Measurements from ENCODE around the gene MCRS1. TPM values are rescaled to one million over a fixed set of nuclear protein-coding genes. Genes with fewer than 3 reads are reported as not detected.

Gene MCRS1
- total and polyA plus RNA-seq, 2 experiments from 2014 or later: 105 to 139 TPM

GRCh38 chr12:49536526-49537071, 31.3 kb downstream of the MCRS1 start:
- TF ChIP-seq JUNB (IDR thresholded peaks at IDR 0.05; ENCODE audit: unreplicated experiment) (no peak), EZH2 (IDR thresholded peaks at IDR 0.05; ENCODE audit: low read depth, unreplicated experiment) (peak; percentile 58)
- H3K79me2 ChIP-seq (replicated peaks; ENCODE audit: insufficient read depth): no peaks in the 10 kb centered on the region
- H3K4me3 ChIP-seq: no peak overlapping the region
- no peaks in the 10 kb centered on the region; the same call in 1 of the 3 replicates for H3K9me3 Mint-ChIP-seq
- DNase-seq (ENCODE audit: low spot score) (no peak), ATAC-seq (no peak)
- H3K27me3 Mint-ChIP-seq (ENCODE audit: insufficient read depth, low read depth, poor library complexity): peaks cover 62% of the 10 kb centered on the region
- H3F3A ChIP-seq (replicated peaks; ENCODE audit: low read depth): no peaks in the 10 kb centered on the region
- H3K27ac ChIP-seq (ENCODE audit: low read depth): no peak overlapping the region
- H4K20me1 ChIP-seq (replicated peaks; ENCODE audit: insufficient read depth): peaks cover 4% of the 10 kb centered on the region; the same call in 1 of the 2 replicates
- H3K9me2 ChIP-seq (ENCODE audit: insufficient read depth): no peaks in the 10 kb centered on the region
- H3K27me3 ChIP-seq (ENCODE audit: insufficient read depth): peaks cover 85% of the 10 kb centered on the region
- H3K4me3 Mint-ChIP-seq: 0 out of 3 replicates have a peak overlapping the region, but pooled peaks have one; percentile 69
- H3K4me1 Mint-ChIP-seq: peaks cover 26% of the 10 kb centered on the region
- H3K4me1 ChIP-seq (ENCODE audit: insufficient read depth): peaks cover 17% of the 10 kb centered on the region
- no peaks in the 10 kb centered on the region; the same call in 1 of the 2 replicates for H3K36me3 ChIP-seq (ENCODE audit: insufficient read depth)
- no peak overlapping the region for H3K27ac Mint-ChIP-seq
- no peak overlapping the region for H2AFZ ChIP-seq
- no peaks in the 10 kb centered on the region; the same call in 2 of the 3 replicates for H3K36me3 Mint-ChIP-seq (ENCODE audit: low read depth)
- H3K4me2 ChIP-seq: no peak overlapping the region

GRCh38 chr12:49535921-49536525, 31.9 kb downstream of the MCRS1 start:
- peaks cover 4% of the 10 kb centered on the region; the same call in 1 of the 2 replicates for H4K20me1 ChIP-seq (replicated peaks; ENCODE audit: insufficient read depth)
- Mint-ChIP-seq H3K4me3 (no peak overlapping the region), H3K36me3 (ENCODE audit: low read depth) (no peaks in the 10 kb centered on the region; the same call in 2 of the 3 replicates), H3K27ac (no peak overlapping the region), H3K4me1 (peaks cover 22% of the 10 kb centered on the region), H3K27me3 (ENCODE audit: insufficient read depth, low read depth, poor library complexity) (peaks cover 56% of the 10 kb centered on the region), H3K9me3 (no peaks in the 10 kb centered on the region; the same call in 1 of the 3 replicates)
- no peak for DNase-seq (ENCODE audit: low spot score)
- H3K79me2 ChIP-seq (replicated peaks; ENCODE audit: insufficient read depth): no peaks in the 10 kb centered on the region
- no peak for ATAC-seq
- H3F3A ChIP-seq (replicated peaks; ENCODE audit: low read depth): no peaks in the 10 kb centered on the region
- H3K27ac ChIP-seq (ENCODE audit: low read depth): no peak overlapping the region
- H3K9me2 ChIP-seq (ENCODE audit: insufficient read depth): no peaks in the 10 kb centered on the region
- no peak overlapping the region for H3K4me3 ChIP-seq
- no peak overlapping the region for H2AFZ ChIP-seq
- H3K27me3 ChIP-seq (ENCODE audit: insufficient read depth): peaks cover 80% of the 10 kb centered on the region
- H3K4me2 ChIP-seq: no peak overlapping the region
- H3K4me1 ChIP-seq (ENCODE audit: insufficient read depth): peaks cover 17% of the 10 kb centered on the region
- H3K36me3 ChIP-seq (ENCODE audit: insufficient read depth): no peaks in the 10 kb centered on the region; the same call in 1 of the 2 replicates
- no peak for TF ChIP-seq CREB1 (CRISPR knock-in tag; IDR thresholded peaks at IDR 0.05; ENCODE audit: low read depth)
- no peak for TF ChIP-seq ETS1 (IDR thresholded peaks at IDR 0.05)
- no peak for TF ChIP-seq EZH2phosphoT487 (IDR thresholded peaks at IDR 0.05; ENCODE audit: unreplicated experiment)
- TF ChIP-seq ZNF462 (CRISPR knock-in tag; IDR thresholded peaks at IDR 0.05): no peak
- TF ChIP-seq STAT1 (IDR thresholded peaks at IDR 0.05; ENCODE audit: unreplicated experiment): no peak
- TF ChIP-seq JUNB (IDR thresholded peaks at IDR 0.05; ENCODE audit: unreplicated experiment): no peak
- TF ChIP-seq POLR2AphosphoS5 (IDR thresholded peaks at IDR 0.05; ENCODE audit: low read depth): no peak
- TF ChIP-seq REST (IDR thresholded peaks at IDR 0.05; ENCODE audit: unreplicated experiment): no peak
- TF ChIP-seq NANOG (IDR thresholded peaks at IDR 0.05; ENCODE audit: borderline replicate concordance): no peak
